ENCODE data around the gene ARHGEF28. TPM values are rescaled to one million over a fixed set of nuclear protein-coding genes. Genes with fewer than 3 reads are reported as not detected.
A peak's percentile ranks its signal among the peaks of the same experiment; 100 is the strongest.

Gene ARHGEF28
- total RNA-seq, 1 experiment from 2014 or later, result 6.1 TPM

DNA sequence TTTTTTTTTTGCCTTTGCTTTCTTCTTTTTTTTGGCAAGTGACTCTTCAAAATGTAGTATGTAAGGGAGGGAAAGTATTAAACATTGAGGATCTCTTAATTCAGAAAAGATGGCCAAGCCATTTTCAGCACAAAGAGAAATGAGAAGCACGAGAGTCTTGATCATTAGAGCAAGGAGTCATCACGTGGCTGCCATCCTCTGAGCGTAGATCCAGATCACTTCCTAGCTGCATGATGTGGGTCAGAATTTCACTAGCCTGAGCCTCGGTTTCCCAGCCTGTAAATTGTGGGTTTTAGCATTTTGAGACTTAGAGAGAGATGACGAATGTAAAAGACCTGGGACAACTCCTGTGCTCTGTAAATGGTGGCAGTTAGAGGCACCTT lies 312.9 kb downstream of the ARHGEF28 start:
- no peak for TF ChIP-seq RAD21 (IDR thresholded peaks at IDR 0.05; ENCODE audit: low read depth)
- TF ChIP-seq, protein P1, sequence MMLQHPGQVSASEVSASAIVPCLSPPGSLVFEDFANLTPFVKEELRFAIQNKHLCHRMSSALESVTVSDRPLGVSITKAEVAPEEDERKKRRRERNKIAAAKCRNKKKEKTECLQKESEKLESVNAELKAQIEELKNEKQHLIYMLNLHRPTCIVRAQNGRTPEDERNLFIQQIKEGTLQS (IDR thresholded peaks at IDR 0.05), result no peak
- TF ChIP-seq EZH2phosphoT487 (IDR thresholded peaks at IDR 0.05; ENCODE audit: borderline replicate concordance), result no peak
- no peak for TF ChIP-seq CBX3 (IDR thresholded peaks at IDR 0.05; ENCODE audit: low read depth)
- TF ChIP-seq CEBPB (IDR thresholded peaks at IDR 0.05; ENCODE audit: low read depth), result no peak
- no peak for TF ChIP-seq SIN3A (IDR thresholded peaks at IDR 0.05; ENCODE audit: low read depth)
- no peak for TF ChIP-seq EGR1 (IDR thresholded peaks at IDR 0.05; ENCODE audit: low read depth)
- TF ChIP-seq, protein P2, sequence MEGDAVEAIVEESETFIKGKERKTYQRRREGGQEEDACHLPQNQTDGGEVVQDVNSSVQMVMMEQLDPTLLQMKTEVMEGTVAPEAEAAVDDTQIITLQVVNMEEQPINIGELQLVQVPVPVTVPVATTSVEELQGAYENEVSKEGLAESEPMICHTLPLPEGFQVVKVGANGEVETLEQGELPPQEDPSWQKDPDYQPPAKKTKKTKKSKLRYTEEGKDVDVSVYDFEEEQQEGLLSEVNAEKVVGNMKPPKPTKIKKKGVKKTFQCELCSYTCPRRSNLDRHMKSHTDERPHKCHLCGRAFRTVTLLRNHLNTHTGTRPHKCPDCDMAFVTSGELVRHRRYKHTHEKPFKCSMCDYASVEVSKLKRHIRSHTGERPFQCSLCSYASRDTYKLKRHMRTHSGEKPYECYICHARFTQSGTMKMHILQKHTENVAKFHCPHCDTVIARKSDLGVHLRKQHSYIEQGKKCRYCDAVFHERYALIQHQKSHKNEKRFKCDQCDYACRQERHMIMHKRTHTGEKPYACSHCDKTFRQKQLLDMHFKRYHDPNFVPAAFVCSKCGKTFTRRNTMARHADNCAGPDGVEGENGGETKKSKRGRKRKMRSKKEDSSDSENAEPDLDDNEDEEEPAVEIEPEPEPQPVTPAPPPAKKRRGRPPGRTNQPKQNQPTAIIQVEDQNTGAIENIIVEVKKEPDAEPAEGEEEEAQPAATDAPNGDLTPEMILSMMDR (IDR thresholded peaks at IDR 0.05 in 2 of 3, conservative IDR thresholded peaks at IDR 0.05 in 1 of 3; ENCODE audit: borderline replicate concordance in 1 of 3, insufficient read depth in 1 of 3, low read depth in 2 of 3, low read length in 2 of 3), result no peak
- no peak for TF ChIP-seq TCF7L2 (IDR thresholded peaks at IDR 0.05; ENCODE audit: borderline replicate concordance, extremely low read depth, insufficient read depth, insufficient read length)
- TF ChIP-seq YY1 (IDR thresholded peaks at IDR 0.05; ENCODE audit: extremely low read depth, insufficient replicate concordance, low read depth, low read length), result no peak
- Histone ChIP-seq H3K27ac (ENCODE audit: low read depth, low read length) (no peak overlapping the region; the same call in 1 of the 2 replicates), H3K36me3 (ENCODE audit: control insufficient read depth in 1 of 2, insufficient read depth in 2 of 2, low read length in 2 of 2) (no peaks in the 10 kb centered on the region), H3K4me2 (ENCODE audit: low read length) (peak overlapping the region; percentile 52), H4K20me1 (ENCODE audit: insufficient read depth) (no peaks in the 10 kb centered on the region), H3K9me3 (ENCODE audit: control insufficient read depth in 1 of 2, insufficient read depth in 1 of 2, low read depth in 1 of 2, low read length in 2 of 2) (peaks cover 0 to 3% of the 10 kb centered on the region in 2 experiments; a peak in 1 of 4 replicates), H3K4me3 (replicated peaks in 1 of 2; ENCODE audit: low read depth in 1 of 2, low read length in 2 of 2) (peak overlapping the region in 1 of 2 experiments; percentile 1; a peak in 2 of 4 replicates), H3K79me2 (ENCODE audit: insufficient read depth, low read length) (no peaks in the 10 kb centered on the region), H3K9ac (ENCODE audit: low read length) (no peak overlapping the region), H2AFZ (ENCODE audit: low read depth, low read length, poor library complexity, severe bottlenecking) (peak overlapping the region; percentile 44), H3K9me2 (ENCODE audit: insufficient read depth) (no peaks in the 10 kb centered on the region), H3K4me1 (ENCODE audit: control insufficient read depth in 1 of 2, insufficient read depth in 2 of 2, low read length in 2 of 2) (peaks cover 9 to 26% of the 10 kb centered on the region in 2 experiments; a peak in 3 of 4 replicates), H3K27me3 (ENCODE audit: insufficient read depth, low read length) (no peaks in the 10 kb centered on the region)
- ATAC-seq, result peak; percentile 21; the same call in 1 of the 2 replicates
- DNase-seq (ENCODE audit: low read depth, low spot score), result no peak
- RAD21 ChIA-PET (ENCODE audit: low non-redundant PET in 1 of 2, low total read pairs in 2 of 2, uncharacterized antibody in 2 of 2, unreplicated experiment in 2 of 2), result interaction anchor here in 1 of 2 experiments (1.2 kb wide), 1 partner anchor 37 kb away, joined by 3 read pairs; no protein-coding TSS in a partner anchor
- BruUV-seq (replicated peaks), result no TSS peak
- intact Hi-C loops (cut with micrococcal nuclease), result no loop called here
- CTCF ChIA-PET, result no interaction called here
- POLR2A ChIA-PET, result no interaction called here
